ENCODE data around the gene TMTC2.
A peak's percentile ranks its signal among the peaks of the same experiment; 100 is the strongest.

The TMTC2 gene

GRCh38 chr12:82686168-82687020 is at the start of gene TMTC2:
Gene TMTC2 (plus strand): TSS chr12:82686906.
- peak; percentile 96 for DNase-seq

GRCh38 chr12:82638324-82638723 is 48.4 kb upstream of the TMTC2 start:
- no peak for DNase-seq

- DNase-seq, result no peak
Observed at GRCh38 chr12:82644896-82645295, 41.8 kb upstream of the TMTC2 start.

GRCh38 chr12:82645414-82645813 is 41.3 kb upstream of the TMTC2 start:
- no peak for DNase-seq

GRCh38 chr12:82647853-82648252 is 38.9 kb upstream of the TMTC2 start:
- no peak for DNase-seq

- DNase-seq, result no peak
Observed at GRCh38 chr12:82648259-82648909, 38.3 kb upstream of the TMTC2 start.

- DNase-seq, result no peak
Observed at GRCh38 chr12:82650627-82651337, 35.9 kb upstream of the TMTC2 start.

- DNase-seq, result no peak
Observed at GRCh38 chr12:82651489-82651888, 35.2 kb upstream of the TMTC2 start.

GRCh38 chr12:82652071-82652470 is 34.6 kb upstream of the TMTC2 start:
- DNase-seq, result no peak

- DNase-seq, result no peak
Observed at GRCh38 chr12:82655751-82656150, 31.0 kb upstream of the TMTC2 start.

GRCh38 chr12:82659343-82660207 is 27.1 kb upstream of the TMTC2 start:
- no peak for DNase-seq

GRCh38 chr12:82660541-82661325 is 26.0 kb upstream of the TMTC2 start:
- DNase-seq, result no peak

- DNase-seq, result no peak
Observed at GRCh38 chr12:82663893-82664292, 22.8 kb upstream of the TMTC2 start.

GRCh38 chr12:82665142-82665923 is 21.4 kb upstream of the TMTC2 start:
- no peak for DNase-seq

GRCh38 chr12:82666830-82667229 is 19.9 kb upstream of the TMTC2 start:
- no peak for DNase-seq

GRCh38 chr12:82671673-82672195 is 15.0 kb upstream of the TMTC2 start:
- DNase-seq, result no peak

GRCh38 chr12:82672811-82673495 is 13.8 kb upstream of the TMTC2 start:
- DNase-seq, result no peak

- DNase-seq, result no peak
Observed at GRCh38 chr12:82673698-82674097, 13.0 kb upstream of the TMTC2 start.

- DNase-seq, result no peak
Observed at GRCh38 chr12:82675246-82675645, 11.5 kb upstream of the TMTC2 start.

- no peak for DNase-seq
Observed at GRCh38 chr12:82682326-82682725, 4.4 kb upstream of the TMTC2 start.
